ENCODE measurements around the gene MYOM1. TPM values are rescaled to one million over a fixed set of nuclear protein-coding genes. Genes with fewer than 3 reads are reported as not detected.

Gene MYOM1
- under 1 TPM; 0.59 to 0.91 TPM for total RNA-seq

DNA sequence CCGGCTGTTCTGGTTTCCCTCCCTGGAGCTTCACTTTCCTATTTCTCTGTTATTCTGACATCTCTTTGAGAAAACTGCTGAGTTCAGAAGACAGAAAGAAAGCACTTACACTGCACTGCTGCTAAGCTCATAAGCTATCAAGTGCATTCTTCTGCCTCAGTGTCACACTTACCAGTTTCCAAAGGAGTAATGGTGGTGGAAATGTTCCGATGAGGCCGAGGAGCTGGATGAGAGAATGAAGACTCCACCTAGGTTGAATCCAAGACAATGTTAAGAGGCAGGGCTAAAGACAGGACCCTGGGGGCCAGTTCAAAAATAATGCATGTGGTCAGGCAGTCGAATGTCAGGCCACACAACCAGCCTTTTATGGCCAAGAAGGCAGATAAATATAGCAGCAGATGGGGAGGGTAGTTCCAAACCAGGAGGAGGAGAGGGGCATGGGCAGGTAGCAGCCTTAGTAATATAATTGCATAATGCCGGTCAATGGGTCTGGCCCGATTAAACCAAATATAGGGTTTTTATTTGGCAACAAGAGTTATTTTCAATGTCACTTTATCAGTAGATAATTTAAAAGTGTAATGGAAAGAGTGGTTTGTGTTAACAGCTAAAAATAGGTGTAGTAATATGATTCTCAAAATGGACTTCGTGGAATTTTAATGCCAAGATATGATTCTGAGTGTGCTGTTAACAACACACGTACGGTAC is at the start of gene MYOM1:
TSS of gene MYOM1 (minus strand) at position 338 of the 705 bp plus-strand sequence. CDS start 4,745 bp downstream, outside the sequence.
- ChIA-PET CTCF (no interaction called here), POLR2A (no interaction called here)

DNA sequence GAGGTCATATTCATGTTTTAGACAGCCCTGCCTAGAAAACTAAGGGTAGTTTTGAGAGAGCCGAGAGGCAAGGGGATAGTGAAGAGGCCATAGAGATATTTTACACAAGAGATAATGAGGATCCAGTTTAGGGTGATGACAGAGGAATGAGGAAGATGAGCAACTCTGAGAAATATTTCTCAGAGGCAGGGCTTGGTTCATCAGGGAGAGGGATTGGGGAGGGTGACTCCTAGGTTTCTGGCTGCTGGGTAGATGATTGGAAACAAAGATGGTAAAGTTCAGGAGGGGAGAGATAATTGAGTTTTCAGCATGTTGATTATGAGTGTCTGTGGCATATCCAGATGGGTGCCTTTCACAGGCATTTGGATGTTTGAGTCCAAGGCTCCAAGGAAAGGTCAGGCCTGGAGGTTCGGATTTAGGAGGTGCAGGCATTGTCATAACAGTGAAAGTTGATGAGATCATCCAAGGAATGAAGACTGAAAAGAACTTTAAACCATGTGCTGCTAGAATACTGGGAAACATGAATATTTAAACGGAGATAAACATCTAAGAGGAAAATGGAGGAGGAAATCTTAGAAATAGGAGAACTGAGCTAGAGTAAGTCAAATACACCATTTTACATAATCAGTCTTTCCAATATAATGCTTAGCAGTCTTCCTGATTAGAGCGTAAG is 49.6 kb upstream of the MYOM1 start:
- ChIA-PET CTCF (no interaction called here), POLR2A (no interaction called here)

DNA sequence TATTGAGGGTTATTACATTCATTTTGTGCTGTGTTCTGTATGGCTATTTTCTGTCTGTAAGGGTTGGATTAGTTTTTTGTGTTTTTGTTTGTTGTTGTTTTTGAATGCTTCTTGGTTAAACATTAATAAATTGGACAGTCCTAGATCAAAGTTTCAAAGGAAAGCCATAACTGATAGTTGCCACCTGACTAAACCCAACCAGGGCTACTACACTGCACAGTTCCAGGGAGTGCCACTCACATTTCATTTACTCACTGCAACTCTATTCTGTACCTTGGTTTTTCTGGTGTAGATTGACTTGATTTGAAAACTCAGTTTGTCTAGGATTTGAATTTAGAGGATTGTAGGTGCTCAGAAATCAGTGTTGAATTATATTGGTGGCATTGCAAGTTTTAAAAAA is 48.5 kb upstream of the MYOM1 start:
- CTCF ChIA-PET = no interaction called here
- POLR2A ChIA-PET = no interaction called here

DNA sequence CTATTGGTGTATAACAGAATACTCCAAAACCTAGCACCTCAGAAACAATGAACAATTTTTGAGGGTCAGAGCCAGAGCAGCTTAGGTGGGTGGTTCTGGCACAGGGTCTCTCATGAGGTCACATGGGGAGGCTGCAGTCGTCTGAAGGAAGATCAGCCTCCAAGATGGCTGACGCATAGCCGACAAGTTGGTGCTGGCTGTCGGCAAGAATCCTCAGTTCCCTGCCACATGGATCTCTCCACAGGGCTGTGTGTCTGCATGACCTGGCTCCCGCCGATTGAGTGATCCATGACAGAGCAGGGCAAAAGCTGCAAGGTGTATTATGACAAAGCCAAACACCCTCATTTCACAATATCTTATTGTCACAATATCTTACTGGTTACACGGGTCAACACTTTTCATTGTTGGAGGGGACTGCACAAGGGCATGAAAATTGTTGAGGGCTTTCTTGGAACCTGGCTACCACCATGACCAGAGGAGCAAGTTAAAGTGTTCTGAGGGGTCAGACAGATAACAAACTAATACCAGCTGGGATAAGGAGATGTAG is 46.4 kb upstream of the MYOM1 start:
- POLR2A ChIA-PET = no interaction called here
- CTCF ChIA-PET = interaction anchor here (1.1 kb wide), 1 partner anchor 31 kb away, joined by 3 read pairs; no protein-coding TSS in a partner anchor

DNA sequence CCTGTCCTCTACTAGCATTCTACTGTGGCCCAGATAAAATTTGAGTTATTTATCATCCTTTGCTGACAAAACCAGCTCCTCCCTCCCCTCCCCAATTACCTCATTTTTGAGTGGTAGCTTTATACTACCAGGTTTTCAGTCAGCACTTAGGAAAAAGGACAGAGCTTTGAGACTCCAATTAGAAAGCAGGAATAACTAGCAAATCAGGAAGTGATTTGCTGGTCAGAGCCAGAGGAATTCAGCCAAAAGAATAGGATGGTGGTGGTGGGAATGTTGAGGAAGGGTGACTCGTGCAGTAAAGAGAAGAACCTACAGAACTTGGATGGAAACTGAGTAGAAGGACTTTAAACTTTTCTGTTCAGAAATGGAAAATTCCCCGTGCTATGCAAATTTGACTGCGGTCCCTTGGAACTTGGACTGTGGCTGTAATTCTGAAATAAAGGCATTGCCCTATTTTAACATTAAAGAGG is 45.8 kb upstream of the MYOM1 start:
- ChIA-PET CTCF (no interaction called here), POLR2A (no interaction called here)

DNA sequence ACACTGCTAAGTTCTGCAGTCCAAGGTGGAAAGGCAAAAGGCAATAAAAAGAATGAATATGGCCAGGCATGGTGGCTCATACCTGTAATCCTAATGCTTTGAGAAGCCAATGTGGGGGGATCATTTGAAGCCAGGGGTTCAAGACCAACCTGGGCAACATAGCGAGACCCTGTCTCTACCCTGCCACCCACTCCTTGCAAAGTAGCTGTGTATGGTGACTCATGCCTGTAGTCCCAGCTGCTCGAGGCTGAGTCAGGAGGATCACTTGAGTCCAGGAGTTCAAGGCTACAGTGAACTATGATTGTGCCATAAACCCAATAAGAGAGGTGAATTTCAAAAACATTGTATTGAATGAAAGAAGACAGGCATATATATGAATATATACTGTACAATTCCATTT is 44.6 kb upstream of the MYOM1 start:
- ChIA-PET POLR2A (no interaction called here), CTCF (interaction anchor here (1.7 kb wide), 1 partner anchor 18 kb away, joined by 5 read pairs; the partner anchor contains the start of gene MYL12A)

DNA sequence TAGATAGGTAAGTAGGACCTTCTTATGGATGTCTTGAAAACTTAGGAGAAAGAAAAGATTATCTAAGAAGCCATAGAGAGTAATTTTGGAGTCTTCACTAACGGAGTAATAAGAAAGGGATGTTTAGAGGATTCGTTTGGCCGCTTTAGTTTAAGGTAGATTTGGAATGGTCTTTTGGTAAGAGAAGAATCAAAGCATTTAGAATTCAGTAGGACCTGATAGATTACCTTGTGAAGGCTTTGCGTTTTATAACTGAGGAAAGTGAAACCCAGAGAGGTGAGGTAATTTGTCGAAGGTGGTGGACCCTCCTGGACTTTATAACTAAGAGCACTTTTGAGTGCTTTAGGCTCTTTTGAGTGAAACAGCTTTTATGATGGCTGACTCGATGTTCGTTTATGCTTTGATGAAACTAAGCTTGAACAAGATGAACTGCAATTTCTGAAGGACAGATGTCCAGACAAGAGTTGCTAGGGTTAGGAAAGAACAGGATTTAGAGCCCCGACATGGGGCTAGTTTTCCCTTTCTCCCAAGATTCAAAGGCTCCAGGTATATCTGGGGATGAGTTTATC is 43.4 kb upstream of the MYOM1 start:
- POLR2A ChIA-PET = interaction anchor here (0.8 to 0.9 kb wide), 2 partner anchors 15 to 331 kb away, joined by 3 to 5 read pairs; partner anchors contain the start of gene MYL12A
- CTCF ChIA-PET = interaction anchor here (0.6 to 1.7 kb wide), 2 partner anchors 16 to 103 kb away, joined by 4 to 5 read pairs; partner anchors contain the start of gene MYL12A

DNA sequence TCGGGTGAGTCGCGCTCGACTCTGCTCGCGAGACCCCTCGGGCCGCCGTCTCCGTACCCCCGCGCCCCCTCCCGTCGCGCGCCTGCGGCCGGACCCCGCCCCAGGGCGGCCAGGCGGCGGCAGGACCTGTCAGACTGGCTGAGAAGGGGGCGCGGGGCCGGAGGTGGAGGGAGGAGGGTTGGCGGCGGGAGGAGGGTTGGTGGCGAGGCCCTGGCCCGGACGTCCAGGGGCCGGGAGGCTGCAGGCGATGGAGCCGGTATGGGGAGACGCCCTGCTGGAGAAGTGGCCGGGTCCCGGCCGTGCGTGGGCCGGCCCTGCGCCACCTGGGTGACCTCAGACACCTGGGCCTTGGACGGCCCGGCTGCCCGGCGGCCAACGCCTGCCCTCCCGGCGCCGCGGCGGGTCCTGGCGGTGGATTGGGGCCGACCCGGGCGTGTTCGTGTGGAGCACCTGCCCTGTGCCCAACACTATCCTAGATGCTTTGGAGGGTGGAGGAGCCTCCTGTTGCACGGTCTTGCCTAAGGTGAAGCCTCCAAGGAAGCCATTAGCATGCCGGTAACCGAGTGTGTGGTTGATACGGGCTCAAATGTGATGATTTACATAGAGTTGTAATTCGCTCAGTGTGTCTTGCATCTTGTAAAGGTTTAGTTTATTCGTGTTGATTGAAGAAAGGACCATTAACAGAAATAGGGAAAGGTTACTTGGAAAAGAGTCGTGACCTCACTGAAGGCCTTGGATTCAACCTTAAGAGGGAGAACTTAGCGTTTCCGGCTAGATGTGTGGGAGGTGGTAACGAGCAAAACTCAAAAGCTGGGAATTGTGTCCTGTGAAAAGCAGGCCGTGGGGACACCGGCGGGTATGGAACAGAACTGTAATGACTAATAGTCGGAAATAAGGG is 42.7 kb upstream of the MYOM1 start:
- ChIA-PET POLR2A (interaction anchor here (0.8 to 2.4 kb wide), 3 partner anchors 10 to 15 kb away, joined by 5 to 14 read pairs (median 5); partner anchors contain the start of gene MYL12A), CTCF (interaction anchor here (0.9 to 2.2 kb wide), 3 partner anchors 16 to 35 kb away, joined by 3 to 6 read pairs (median 5); partner anchors contain the start of gene MYL12A)

DNA sequence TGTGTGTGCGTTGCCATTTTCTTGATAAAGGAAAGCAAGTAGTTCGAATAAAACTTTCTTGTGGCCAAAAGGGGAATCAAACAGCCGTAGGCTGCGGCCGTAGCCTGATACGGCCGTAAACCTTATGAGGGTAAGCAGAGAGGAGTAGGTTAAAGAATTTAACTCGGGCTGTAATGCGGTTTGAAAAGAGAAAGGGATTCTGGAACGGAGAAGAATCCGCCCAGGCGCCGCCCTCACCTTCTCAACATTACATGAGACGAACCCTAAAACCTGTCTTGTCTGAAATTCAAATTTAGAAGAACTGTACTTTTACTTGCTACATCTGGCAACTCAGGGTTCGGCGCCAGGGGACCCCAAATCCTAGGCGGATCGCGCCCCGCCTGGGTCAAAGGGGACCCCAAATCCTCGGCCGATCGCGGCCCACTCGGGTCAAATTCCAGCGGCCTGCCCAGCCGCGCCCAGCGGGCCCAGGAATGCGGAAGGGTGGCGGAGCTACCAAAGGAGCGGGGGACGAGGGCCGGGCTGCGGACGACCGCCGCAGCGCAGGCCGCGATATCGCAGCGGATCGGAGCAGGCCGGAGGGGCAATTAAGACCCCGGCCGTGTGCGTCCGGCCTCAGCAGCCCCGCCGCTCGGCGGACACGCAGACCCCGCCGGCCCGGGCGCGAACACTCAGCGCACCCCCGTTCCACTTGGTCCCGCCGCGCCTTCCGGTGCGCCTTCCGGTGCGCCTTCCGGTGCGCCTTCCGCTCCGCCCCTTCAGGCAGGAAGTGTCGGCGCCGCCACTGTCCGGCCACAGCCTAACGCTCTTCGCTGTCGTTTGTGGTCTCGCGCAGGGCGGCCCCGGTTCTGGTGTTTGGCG is 41.8 kb upstream of the MYOM1 start, which contains the start of gene MYL12B:
TSS of gene MYL12B (plus strand) at position 761 of the 861 bp plus-strand sequence. CDS start 10,766 bp downstream, outside the sequence.
- CTCF ChIA-PET = interaction anchor here (0.9 to 2.2 kb wide), 4 partner anchors 11 to 36 kb away, joined by 3 to 6 read pairs (median 4); no protein-coding TSS in a partner anchor
- POLR2A ChIA-PET = interaction anchor here (0.6 to 2.4 kb wide), 4 partner anchors 9 to 624 kb away, joined by 4 to 14 read pairs (median 7); no protein-coding TSS in a partner anchor

DNA sequence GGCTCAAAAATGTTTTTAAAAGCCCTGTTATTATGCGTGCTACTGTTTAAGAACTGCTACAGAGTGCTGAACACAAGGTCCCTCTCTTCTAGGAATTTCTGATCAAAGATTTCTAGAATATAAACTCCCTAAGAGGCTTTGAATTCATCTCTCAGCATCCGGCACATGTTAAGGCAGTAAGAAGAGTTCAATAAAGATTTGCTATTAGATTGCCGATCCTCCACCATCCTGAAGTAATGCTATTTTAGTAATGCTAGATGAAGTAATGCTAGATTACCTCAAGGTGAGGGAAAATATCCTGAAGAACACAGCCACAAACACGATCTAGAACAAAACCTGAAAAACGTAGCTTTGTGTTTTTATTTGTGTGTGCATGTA is 41.2 kb upstream of the MYOM1 start:
- POLR2A ChIA-PET = interaction anchor here (0.6 to 2.4 kb wide), 4 partner anchors 9 to 624 kb away, joined by 4 to 14 read pairs (median 7); no protein-coding TSS in a partner anchor
- CTCF ChIA-PET = interaction anchor here (1.4 to 2.2 kb wide), 3 partner anchors 10 to 14 kb away, joined by 3 to 6 read pairs (median 5); no protein-coding TSS in a partner anchor

DNA sequence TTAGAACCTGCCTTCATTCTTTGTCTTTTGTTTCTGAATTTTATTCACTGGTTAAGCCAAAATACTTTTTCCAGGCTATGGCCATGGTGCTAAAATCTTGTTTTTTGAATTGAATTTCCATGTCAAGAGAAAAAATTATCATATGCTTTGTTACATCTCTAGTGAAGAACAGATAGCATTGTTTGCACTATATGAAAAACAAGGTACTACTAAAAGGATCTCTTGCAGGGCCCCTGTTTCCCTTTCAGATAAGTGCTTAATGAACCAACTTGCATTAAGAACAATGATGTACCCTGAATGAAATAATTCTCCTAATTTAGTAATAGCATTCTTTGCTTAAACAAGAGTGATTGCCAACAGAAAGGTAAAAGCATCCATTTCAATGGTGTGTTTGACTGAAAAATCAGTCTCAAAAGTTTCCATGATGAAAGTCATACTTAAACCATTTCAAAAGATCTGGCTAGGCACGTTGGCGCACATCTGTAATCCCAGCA is 37.9 kb upstream of the MYOM1 start:
- ChIA-PET POLR2A (no interaction called here), CTCF (no interaction called here)

DNA sequence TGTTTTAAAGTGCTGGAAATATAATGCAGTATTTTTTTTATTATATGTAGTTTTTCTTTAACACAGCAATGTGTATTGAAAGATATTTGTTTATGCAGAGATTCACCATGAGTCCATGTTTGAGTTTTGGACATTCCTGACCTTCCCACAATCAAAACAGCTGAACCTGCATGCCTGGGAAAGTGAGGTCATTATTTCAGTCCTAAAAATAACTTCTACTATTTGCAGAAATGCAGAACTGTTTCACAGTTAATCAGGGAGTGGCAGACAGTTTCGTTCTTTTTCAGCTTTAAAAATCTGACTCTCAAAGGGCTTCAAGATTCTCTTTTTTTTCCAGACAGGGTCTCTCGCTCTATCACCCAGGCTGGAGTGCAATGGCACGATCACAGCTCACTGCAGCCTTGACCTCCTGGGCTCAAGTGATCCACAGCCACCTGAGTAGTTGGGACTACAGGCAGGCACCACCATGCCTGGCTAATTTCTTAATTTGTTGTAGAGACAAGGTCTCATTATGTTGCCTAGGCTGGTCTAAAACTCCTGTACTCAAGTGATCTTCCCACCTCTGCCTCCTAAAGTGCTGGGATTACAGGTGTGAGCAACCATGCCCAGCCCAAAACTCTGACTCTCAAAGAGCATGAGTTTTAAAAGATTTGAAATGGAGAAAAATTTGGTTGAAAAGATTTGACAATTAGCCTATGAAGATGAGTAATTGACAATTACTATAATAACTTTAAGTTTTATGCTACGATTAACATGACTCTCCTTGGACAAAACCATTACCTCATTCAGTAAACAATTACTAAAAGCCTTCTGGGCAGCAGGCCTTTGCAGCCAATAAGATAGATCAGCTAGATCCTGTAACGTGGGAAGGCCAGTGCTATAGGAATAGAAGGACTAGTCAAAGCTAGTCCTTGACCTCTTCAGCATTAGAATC is 37.2 kb upstream of the MYOM1 start:
- CTCF ChIA-PET = no interaction called here
- POLR2A ChIA-PET = no interaction called here

DNA sequence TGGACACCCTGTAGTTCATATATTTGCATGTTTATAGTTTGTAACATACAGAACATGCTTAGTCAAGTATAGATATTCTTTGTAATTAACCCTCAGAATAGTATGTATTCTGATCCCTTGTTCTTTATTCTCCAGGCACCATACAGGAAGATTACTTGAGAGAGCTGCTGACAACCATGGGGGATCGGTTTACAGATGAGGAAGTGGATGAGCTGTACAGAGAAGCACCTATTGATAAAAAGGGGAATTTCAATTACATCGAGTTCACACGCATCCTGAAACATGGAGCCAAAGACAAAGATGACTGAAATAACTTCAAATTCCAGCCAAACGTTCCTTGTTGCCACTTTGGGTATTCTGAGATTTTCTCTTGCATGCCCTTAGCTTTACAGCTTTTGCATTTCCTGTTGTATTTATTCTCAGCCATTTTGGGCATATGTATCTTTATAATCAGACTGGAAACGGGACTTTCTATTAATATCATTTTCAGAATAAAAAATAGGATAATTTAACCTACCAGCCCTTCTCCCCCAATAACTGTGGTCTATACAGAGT is 35.9 kb upstream of the MYOM1 start:
- CTCF ChIA-PET = no interaction called here
- POLR2A ChIA-PET = no interaction called here

DNA sequence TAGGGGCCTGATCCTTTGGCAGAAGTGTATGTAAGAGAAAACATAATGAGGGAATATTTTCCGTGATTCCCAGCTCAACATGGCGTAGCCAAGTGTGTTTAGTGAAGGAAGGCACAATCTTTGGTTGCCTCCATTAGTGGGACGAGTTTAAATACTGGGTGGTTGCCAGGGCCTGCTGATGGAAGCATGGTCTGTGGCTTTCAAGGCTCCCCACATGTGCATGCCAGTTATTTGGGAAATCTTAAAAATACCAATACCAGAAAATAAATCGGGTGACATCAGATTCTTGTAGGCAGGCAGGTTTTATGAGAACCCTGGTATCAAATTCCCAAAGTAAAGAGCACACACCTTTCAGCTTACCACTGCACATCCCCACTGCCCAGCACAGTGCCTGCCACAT is 35.0 kb upstream of the MYOM1 start:
- ChIA-PET CTCF (interaction anchor here (0.8 kb wide), 1 partner anchor 25 kb away, joined by 3 read pairs; no protein-coding TSS in a partner anchor), POLR2A (no interaction called here)

DNA sequence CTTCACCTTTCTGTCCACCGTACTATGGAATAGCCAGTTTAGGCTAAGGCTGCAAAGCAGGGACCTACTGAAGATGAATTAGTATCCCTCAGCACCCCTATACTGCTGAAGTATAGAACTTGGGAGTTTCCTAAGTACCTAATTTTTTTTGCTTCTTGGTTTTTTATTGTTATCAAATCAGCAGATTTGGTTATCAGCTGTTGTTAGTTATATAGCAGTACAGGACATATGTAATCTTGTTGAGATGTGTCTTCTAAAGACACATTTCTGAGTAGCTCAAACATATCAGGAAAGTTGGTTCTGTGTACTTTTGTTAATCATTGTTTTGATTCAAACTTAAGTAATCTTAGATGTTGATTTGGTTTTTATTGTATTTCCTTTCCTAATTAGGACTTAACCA is 33.1 kb upstream of the MYOM1 start:
- ChIA-PET POLR2A (interaction anchor here (1.6 kb wide), 1 partner anchor 9 kb away, joined by 5 read pairs; the partner anchor contains the start of gene MYL12B), CTCF (no interaction called here)

DNA sequence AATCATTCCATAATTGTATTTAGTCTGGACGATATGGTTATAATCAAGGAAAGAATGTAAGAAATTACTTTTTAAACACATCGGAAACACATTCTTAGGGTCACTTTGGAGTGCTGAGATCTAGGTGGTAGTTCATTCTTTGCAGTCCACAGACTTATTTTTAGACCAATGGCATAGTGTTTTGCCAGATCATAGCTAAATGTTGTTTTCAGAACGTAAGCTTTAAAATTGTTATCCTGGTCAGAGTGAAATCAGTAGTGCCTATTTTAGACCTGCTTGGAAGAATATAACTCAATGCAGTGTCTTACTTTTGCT is 32.2 kb upstream of the MYOM1 start:
- CTCF ChIA-PET = no interaction called here
- POLR2A ChIA-PET = interaction anchor here (1.6 kb wide), 1 partner anchor 10 kb away, joined by 5 read pairs; the partner anchor contains the start of gene MYL12B

All from activated CD8-positive, alpha-beta memory T cell treated with anti-CD3 and anti-CD28 coated beads for 36 hours (primary cell).